Activated CD4-positive, alpha-beta T cell treated with anti-CD3 and anti-CD28 coated beads for 1 hour (primary cell): ENCODE data around the gene GAS7.
"Not testable (repeated sequence)": the region's sequence is repeated elsewhere in the genome, so short reads cannot be mapped to it uniquely, and the experiment has no call there.

Source experiments
- DNase-seq: peaks from one replicate; pipeline ENCODE4 v3.0.0-alpha.2; 2020

The GAS7 gene

GRCh38 chr17:9932491-9932890, 265.9 kb downstream of the GAS7 start:
- DNase-seq = no peak

GRCh38 chr17:9931144-9931741, 267.2 kb downstream of the GAS7 start:
- DNase-seq = no peak

GRCh38 chr17:9929871-9930270, 268.5 kb downstream of the GAS7 start:
- DNase-seq = no peak

DNA sequence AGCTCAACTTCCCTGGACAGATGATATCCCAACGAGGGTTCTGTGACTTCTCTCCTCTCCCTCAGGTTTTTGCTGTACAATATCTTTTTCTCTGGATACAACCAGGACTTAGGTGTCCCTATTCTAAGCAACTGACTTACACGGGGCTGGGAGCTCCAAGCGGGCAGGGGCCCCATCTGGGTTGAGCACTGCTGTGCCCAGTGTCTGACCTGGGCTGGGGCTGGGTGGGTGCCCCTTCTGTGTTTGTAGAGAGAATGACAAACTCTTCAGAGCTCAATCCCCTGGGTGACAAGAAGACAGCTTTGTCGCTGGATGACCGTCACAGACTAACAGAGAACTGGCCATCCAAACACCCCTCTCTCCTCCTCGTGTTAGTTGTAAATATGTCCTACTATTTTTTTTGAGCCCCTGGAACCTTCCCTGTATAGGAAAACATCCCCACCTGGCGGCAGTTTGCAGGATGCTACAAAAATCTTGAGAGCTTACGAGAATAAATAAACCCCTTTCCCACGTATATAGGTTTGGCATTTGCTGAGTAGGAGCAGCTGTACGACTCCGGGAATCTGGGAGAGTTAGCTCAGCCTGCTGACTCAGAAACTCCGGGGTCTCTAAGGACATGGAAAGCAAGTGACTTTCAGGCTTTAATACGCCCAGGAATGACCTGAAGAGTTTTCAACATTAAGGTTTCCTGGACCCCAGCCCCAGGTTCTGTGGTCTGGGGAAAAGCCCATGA, 269.6 kb downstream of the GAS7 start:
- no peak for DNase-seq

GRCh38 chr17:9926150-9926804, 272.1 kb downstream of the GAS7 start:
- DNase-seq = no peak

GRCh38 chr17:9925457-9925856, 272.9 kb downstream of the GAS7 start:
- no peak for DNase-seq

DNA sequence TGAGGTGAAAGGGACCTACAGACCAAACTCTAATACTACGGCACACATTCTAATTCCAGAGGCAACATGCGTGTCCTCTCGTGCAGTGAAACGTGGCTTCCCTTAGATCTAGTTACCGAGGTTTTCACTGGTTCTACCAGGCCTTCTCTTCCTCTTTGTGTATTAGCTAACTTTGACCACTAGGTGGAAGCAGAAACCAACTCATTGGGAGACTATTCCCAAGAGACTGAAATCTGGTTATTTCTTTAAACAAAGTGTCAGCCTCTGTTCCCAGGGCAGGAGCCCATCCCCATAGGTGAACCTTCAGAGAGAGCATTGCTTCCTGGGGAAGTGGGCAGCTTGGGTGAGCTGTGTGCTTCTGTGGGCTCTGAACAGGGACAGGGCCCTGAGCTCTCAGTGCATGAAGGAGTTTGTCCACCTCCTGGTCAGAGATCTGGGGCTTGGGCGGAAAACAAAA, 273.6 kb downstream of the GAS7 start:
- DNase-seq = no peak

DNA sequence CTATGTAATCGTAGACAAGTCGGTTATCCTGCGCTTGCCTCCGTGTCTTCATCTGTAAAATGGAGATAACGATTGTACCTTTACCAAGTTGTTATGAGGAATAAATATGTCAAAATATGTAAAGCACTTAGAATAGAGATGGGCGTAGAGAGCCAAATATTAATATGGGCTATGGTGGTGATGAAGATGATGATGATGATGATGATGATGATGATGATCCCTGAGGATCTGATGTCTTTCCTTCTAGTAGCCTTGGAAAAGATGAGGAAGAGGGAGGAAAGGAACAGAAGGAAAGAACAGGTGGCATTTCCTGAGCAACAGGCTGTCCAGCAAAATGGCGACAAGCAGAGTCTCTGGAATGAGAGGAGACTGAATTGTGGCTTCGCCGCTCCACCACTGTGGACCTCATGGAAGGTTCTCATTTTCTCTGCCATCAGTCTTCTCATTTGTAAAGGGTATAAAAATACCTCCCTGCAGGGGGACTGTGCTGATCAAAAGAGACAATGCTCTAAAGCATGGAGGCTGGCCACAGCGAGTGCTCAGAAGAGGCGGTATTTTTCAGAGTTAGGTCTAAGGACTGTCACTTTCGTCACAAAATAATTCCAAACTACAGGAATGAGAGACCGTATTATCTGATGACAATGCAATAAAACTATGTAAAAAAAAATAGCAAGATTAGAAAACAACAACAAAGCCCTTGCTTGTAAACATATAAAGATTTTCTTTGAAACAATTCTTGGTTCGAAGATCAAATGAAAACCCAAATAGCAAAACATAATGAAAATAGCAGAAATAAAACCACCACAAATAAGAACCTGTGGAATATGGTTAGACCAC, 276.2 kb downstream of the GAS7 start:
- DNase-seq = no peak

DNA sequence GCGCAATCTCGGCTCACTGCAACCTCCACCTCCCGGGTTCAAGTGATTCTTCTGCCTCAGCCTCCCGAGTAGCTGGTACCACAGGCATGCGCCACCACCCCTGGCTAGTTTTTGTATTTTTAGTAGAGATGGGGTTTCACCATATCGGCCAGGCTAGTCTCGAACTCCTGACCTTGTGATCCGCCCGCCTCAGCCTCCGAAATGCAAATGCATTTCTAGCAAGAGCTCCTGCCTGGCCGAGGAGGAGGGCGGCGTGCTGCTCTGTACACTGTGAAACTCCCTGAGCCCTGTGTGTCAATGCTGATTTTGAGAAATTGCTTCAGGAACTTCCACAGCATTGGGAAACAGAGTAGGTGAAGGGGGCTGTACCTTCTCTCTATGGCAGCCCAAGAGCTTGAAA, 277.2 kb downstream of the GAS7 start:
- not testable (repeated sequence) for DNase-seq

DNA sequence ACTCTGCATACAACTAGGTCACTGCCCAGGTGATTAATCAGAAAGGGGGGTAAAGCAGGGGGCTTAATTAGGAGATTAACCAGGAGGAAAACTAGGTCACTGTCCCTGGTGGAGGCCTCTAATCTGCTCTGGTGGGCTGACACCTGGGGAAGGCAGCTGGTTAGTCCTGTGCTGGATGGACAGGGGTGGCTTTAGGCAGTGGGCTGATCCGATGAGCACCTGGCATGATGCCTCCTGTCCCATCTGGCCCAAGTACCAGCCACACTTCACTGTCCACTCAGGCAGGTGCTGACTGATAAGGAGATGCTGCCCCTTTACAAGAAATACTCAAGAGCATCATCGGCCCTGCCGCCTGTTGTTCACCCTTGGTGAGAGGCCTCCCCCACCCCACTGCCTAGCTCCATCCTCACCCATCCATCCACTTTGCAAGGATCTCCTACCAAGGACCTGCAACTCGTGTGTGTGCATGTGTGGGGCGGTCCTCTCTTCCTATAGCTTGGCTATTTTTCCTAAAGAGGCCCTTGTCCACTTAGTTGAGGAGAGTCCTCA, 279.5 kb downstream of the GAS7 start:
- no peak for DNase-seq

GRCh38 chr17:9918352-9918751, 280.1 kb downstream of the GAS7 start:
- DNase-seq = no peak

DNA sequence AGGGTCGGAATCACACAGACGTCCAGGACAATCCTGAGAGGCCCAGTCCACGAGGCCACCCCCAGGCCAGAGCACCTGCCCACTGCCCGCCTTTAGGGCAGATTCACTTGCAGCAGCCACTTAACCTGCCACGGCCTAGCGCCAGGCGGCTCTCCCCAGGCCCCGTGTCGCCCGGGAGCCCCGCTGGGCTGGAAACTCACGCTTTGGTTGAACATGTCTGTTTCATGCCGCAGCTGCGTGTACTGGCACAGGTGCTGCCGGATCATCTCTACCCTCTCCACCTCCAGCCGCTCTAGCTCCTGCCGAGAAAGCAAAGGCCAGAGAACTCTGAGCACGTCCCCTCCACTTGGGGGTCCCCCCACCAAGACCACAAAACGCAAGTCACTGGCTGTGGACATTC, 280.6 kb downstream of the GAS7 start:
- no peak for DNase-seq

- DNase-seq = no peak
Measured at GRCh38 chr17:9917131-9917530, 281.3 kb downstream of the GAS7 start.

GRCh38 chr17:9916108-9916507, 282.3 kb downstream of the GAS7 start:
- DNase-seq = no peak

- DNase-seq = no peak
Measured at GRCh38 chr17:9913476-9913875, 284.9 kb downstream of the GAS7 start.

- DNase-seq = no peak
Measured at GRCh38 chr17:9912121-9913099, 286.0 kb downstream of the GAS7 start.

- no peak for DNase-seq
Measured at GRCh38 chr17:9911089-9911488, 287.3 kb downstream of the GAS7 start.

- no peak for DNase-seq
Measured at GRCh38 chr17:9908649-9909042, 289.8 kb downstream of the GAS7 start.

DNA sequence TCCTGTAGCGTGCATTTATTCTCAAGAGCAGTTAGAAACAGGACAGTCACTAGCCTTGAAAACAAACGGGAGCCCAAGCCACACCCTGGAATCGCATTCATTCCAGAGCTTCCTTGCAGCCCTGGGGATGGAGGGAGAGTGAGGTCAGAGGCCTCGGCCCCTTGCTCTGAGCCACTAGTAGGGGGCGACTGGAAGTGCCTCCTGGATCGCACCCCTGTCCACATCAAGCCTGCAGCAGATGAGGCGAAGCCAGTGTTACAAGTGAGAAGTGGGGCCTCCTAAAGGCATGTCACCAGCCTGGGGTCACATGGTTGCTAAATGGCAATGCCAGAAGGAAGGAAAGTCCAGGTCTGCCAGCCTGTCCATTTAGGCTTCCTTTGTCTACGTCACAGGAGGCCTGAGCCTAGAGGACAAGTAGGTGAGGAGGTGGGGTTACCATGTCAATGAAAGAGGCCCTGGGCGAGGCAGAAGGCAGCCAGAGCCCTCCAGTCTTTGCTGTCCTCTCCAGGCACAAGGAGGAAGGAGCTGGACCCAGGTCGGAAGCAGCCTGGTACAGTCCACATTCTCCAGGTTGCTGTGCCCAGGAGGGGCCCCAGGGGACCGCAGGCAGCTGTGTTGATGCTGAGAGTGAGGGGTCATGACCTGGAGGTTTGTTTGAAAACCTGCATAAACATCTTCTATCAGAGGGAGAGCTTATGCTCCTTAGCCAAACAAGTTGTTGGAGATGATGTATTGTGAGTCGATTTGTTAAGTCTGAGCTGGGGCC, 290.3 kb downstream of the GAS7 start:
- DNase-seq = no peak

- DNase-seq = no peak
Measured at GRCh38 chr17:9907131-9907530, 291.3 kb downstream of the GAS7 start.

DNA sequence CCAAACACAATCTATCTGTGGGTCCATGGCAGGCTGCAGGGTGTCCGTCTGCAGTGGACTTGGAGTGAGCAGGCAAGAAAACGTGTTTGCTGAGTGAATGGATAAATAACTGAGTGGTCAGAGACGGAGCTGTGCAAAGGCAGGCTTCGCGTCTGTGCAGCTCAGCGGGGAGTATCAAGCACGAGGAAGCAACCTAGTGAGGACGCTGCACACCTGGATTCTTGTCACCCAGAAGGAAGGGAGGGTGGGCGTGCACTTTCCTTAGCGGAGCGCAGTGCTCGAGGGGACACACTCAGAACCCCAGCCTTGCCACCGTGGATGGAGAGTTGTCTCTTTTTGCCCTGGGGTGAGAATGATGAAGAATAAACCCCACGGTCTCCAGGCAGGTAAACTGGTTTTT, 291.8 kb downstream of the GAS7 start:
- DNase-seq = no peak
